ENCODE results near the gene LILRA6.

GRCh38 chr19:54204767-54205468, 37.7 kb downstream of the LILRA6 start:
- TF ChIP-seq, protein P1, sequence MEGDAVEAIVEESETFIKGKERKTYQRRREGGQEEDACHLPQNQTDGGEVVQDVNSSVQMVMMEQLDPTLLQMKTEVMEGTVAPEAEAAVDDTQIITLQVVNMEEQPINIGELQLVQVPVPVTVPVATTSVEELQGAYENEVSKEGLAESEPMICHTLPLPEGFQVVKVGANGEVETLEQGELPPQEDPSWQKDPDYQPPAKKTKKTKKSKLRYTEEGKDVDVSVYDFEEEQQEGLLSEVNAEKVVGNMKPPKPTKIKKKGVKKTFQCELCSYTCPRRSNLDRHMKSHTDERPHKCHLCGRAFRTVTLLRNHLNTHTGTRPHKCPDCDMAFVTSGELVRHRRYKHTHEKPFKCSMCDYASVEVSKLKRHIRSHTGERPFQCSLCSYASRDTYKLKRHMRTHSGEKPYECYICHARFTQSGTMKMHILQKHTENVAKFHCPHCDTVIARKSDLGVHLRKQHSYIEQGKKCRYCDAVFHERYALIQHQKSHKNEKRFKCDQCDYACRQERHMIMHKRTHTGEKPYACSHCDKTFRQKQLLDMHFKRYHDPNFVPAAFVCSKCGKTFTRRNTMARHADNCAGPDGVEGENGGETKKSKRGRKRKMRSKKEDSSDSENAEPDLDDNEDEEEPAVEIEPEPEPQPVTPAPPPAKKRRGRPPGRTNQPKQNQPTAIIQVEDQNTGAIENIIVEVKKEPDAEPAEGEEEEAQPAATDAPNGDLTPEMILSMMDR (IDR thresholded peaks at IDR 0.05), result no peak
- TF ChIP-seq POLR2AphosphoS5 (IDR thresholded peaks at IDR 0.05; ENCODE audit: low read depth, low read length), result no peak
- TF ChIP-seq, protein P2, sequence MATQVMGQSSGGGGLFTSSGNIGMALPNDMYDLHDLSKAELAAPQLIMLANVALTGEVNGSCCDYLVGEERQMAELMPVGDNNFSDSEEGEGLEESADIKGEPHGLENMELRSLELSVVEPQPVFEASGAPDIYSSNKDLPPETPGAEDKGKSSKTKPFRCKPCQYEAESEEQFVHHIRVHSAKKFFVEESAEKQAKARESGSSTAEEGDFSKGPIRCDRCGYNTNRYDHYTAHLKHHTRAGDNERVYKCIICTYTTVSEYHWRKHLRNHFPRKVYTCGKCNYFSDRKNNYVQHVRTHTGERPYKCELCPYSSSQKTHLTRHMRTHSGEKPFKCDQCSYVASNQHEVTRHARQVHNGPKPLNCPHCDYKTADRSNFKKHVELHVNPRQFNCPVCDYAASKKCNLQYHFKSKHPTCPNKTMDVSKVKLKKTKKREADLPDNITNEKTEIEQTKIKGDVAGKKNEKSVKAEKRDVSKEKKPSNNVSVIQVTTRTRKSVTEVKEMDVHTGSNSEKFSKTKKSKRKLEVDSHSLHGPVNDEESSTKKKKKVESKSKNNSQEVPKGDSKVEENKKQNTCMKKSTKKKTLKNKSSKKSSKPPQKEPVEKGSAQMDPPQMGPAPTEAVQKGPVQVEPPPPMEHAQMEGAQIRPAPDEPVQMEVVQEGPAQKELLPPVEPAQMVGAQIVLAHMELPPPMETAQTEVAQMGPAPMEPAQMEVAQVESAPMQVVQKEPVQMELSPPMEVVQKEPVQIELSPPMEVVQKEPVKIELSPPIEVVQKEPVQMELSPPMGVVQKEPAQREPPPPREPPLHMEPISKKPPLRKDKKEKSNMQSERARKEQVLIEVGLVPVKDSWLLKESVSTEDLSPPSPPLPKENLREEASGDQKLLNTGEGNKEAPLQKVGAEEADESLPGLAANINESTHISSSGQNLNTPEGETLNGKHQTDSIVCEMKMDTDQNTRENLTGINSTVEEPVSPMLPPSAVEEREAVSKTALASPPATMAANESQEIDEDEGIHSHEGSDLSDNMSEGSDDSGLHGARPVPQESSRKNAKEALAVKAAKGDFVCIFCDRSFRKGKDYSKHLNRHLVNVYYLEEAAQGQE (IDR thresholded peaks at IDR 0.05; ENCODE audit: insufficient read depth in 1 of 2, low read depth in 2 of 2, low read length in 1 of 2), result no peak
- TF ChIP-seq SIN3A (IDR thresholded peaks at IDR 0.05; ENCODE audit: borderline replicate concordance, insufficient read depth, low read depth, low read length), result no peak
